ENCODE measurements around the gene CNTN2.

The CNTN2 gene, protein sequence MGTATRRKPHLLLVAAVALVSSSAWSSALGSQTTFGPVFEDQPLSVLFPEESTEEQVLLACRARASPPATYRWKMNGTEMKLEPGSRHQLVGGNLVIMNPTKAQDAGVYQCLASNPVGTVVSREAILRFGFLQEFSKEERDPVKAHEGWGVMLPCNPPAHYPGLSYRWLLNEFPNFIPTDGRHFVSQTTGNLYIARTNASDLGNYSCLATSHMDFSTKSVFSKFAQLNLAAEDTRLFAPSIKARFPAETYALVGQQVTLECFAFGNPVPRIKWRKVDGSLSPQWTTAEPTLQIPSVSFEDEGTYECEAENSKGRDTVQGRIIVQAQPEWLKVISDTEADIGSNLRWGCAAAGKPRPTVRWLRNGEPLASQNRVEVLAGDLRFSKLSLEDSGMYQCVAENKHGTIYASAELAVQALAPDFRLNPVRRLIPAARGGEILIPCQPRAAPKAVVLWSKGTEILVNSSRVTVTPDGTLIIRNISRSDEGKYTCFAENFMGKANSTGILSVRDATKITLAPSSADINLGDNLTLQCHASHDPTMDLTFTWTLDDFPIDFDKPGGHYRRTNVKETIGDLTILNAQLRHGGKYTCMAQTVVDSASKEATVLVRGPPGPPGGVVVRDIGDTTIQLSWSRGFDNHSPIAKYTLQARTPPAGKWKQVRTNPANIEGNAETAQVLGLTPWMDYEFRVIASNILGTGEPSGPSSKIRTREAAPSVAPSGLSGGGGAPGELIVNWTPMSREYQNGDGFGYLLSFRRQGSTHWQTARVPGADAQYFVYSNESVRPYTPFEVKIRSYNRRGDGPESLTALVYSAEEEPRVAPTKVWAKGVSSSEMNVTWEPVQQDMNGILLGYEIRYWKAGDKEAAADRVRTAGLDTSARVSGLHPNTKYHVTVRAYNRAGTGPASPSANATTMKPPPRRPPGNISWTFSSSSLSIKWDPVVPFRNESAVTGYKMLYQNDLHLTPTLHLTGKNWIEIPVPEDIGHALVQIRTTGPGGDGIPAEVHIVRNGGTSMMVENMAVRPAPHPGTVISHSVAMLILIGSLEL

GRCh38 chr1:205042911-205043806 lies at the start of gene CNTN2:
Gene CNTN2, plus strand, starts transcription at chr1:205043212. Its CDS starts 9,974 bp downstream, at chr1:205053186.
- DNase-seq (ENCODE audit: low read depth in 2 of 2): no peak

DNA sequence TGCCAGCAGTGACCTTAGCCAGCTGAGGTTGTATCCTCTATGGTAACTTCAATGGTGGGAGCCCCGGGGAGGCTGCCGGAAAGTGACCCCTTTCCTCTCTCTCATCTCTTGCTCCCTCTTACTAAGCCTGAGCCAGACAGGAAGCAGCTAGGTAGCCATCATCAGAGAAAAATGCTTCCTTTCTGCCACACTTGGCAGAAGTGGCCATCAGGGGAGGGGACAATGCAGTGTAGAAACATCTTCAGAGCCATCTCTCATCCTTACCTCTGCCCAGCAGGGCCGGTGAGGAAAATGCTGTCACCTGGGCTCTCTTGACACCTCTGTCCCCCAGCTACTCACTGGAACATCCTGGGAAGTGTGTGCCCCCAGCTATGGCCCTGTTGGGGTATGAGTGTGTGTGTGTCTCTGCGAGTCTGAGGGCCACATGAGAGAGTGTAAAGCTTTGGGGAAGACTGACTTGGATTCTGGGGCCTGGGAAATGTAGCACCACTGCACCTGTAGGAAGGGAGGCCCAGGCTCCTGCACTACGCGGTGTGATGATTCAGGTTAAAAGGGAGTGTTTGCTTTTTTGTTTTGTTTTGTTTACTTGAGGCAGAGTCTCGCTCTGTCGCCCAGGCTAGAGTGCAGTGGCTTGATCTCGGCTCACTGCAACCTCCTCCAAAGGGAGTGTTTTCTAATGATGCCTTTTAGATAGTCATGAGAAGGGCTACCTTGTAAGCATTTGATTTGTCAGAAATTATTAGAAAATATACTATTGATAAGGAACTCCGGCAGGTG lies 48.7 kb upstream of the CNTN2 start:
- DNase-seq (ENCODE audit: low read depth in 2 of 2): no peak

DNA sequence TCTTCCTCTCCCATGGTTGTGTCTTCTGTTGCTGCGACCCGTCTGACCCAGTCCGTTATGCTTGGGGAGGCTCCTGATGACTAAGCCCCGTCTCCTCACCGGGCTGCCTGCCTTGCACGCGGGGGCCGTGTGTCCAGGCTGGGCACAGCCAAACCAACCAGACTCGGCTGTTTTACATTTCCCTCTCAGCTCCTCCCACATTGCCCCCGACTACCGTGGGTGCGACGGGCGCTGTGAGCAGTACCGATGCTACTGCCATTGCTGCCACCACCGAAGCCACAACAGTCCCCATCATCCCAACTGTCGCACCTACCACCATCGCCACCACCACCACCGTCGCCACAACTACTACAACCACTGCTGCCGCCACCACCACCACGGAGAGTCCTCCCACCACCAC lies 46.0 kb upstream of the CNTN2 start:
- DNase-seq (ENCODE audit: low read depth in 2 of 2): no peak

DNA sequence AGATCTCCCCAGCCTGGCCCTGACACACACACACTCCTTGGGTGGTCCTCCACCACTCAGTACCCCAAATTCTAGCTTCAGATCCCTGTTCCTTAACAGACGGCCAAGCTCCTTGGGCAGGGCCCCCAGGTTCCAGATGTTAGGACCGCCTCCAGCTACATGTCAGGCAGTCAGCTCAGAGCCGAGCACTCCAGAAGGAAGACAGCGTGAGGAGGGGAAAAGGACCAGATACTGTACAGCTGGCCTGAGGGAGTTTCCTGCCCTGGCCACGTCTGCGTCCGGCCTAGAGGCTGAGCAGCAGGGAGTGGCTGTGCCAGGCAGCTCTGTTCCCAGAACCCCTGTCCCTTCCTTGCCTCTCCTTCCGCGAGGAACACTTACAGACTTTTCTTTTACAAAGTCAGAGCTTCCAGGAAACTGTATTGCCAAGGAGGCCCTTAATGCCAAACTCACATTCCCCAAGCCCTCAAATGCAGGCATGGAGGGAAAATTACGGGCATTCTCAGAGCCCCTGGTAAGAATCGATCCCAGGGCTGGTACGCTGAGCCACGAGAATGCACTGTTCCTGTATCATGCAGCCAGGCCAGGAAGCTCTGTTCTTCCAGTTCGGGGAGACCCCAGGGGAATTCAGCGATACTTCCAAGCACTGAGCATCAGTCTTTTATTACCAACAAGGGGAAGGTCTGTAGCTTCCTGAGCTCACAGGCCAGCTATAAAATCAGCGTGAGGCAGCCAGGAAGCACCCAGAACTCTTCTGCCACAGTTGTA lies 45.2 kb upstream of the CNTN2 start:
- DNase-seq (ENCODE audit: low read depth in 2 of 2): no peak

DNA sequence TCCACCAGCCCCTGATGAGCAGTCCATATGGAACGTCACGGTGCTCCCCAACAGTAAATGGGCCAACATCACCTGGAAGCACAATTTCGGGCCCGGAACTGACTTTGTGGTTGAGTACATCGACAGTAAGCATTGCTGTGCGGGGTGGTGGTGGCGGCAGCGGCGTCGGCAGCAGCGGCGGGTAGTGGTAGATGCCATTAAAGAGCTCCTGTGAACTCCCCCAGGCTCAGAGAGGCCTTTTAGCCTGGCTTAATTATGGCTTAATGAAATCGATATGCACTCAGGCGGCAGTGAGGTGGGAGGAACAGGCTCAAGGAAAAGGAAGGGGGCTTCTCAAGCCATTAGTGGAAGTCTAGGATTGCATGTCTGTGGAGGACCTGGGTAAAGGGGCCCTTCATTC lies 41.9 kb upstream of the CNTN2 start:
- no peak for DNase-seq (ENCODE audit: low read depth in 2 of 2)

DNA sequence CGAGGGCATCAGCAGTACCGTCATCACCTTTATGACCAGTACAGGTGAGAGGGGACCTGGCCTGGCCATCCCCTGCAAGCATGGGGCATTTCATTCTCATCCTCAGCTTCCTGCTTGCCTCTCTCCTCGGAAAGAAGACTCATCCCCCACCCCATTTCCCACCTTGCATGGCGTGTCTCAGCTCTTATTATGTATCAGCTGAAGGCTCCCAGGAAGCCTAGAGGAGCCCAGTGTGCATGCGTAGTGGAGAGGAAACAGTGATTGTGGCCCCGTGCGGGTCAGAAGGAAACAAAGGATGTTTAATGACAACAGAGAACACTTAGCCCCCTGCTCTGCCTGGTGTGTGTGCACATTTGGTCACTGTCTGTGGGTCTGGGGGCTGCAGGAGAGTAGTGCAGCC lies 40.3 kb upstream of the CNTN2 start:
- DNase-seq (ENCODE audit: low read depth in 2 of 2): no peak

DNA sequence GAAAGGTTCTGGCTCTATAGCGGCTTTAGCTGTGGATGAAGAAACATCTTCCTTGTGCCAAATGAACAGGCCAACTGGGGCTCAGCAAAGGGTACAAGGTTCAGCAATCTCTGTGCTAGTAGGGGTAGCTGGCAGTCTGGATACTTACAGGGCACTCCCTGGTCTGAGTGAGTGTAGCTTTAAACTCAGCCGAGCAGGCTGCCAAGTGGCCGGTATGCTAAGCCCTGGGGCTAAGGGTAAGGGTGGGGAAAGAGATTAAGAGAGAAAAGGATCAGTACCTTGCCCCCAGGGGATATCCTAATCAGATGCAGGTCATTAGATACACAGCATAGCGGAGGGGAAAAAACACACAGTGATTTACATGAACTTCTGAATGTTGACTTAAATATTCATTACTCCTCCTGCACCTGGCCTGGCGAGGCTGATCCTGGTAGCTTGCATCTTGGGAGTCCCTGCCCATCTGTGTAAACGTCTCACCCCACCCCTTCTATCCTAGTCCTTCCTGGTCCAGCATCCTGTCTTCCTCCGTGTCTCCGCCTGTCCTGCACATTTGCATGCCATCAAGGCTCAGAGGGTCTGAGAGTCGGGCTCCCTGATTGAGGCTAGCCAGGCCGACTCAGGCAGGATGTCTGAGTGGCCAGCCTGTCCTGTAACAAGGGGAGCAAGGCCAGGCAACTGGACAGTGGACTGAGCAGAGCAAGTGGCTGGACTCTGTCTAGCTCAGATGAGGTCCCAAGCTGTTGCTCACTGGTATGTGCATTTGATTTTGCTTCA lies 39.5 kb upstream of the CNTN2 start:
- no peak for DNase-seq (ENCODE audit: low read depth in 2 of 2)

GRCh38 chr1:205004351-205004750 lies 38.7 kb upstream of the CNTN2 start:
- DNase-seq (ENCODE audit: low read depth in 2 of 2): no peak

DNA sequence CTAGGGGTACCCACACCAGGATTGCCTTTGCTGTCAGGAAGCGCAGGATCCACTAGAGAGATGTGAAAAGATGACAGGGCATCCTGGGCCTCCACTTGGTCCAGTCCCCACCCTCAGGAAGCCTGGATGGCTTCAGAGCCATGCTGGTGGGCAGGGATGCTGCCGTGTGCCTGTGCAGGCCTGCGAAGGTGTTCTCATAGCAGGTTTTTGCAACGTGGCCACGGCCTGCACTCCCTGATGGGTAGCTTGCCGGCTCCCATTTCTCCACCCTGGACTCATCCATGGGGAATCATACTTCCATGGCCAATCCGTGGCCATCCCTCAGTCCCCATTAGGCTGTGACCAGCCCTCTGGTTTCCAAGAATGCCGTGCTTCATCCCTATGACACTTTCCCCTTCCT lies 34.1 kb upstream of the CNTN2 start:
- no peak for DNase-seq (ENCODE audit: low read depth in 2 of 2)

DNA sequence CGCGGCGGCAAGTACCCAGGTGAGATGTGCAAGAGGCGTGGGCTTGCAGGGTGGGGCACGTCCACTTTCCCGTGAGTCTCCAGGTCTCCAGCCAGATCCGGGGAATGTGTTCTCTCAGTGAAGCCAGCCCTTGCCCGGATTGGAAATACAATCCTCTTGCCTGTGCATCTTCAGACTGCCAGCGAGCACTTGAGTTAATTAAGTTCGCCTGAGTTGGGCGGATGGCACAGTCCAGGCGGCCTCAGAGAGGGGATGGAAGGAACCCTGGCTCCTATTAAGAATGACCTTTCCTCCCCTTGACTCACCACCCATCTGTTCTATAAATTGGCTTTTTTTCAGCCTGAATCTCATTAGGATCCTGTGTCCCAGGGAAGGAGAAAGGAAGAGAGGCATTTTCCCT lies 33.3 kb upstream of the CNTN2 start:
- DNase-seq (ENCODE audit: low read depth in 2 of 2): no peak

GRCh38 chr1:205012391-205013140 lies 30.4 kb upstream of the CNTN2 start:
- no peak for DNase-seq (ENCODE audit: low read depth in 2 of 2)

DNA sequence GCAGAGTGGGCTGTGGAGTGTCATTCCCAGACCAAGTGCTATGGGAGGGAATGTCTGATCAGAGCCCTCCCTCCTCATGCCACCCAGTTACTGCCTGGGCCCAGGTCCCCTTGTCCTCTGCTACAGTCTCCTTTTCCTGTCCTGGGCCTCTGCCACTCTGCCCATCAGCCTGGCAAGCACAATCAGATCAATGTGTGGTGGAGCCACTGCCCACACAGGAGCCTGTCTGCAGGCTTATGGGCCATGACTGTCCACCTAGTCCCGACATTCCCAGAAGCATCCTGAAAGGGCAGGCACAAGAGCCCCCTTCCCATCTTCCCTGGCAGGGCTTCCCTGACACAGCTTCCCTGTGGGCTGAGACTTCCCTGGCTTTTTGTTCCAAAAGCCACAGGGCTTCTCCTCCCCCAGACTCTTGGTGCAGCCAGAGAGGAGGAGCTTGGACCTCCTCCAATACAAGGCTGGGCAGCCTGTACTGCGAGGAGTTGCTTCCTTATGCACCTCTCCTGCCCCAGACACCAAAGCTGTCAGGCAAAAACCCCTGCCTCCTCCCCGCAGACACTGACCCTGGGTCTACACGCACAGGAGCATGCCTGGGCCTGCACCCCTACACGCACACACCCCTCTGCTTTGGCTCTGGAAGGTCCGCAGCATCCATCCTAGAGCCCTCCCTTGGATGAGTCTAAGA lies 29.2 kb upstream of the CNTN2 start:
- no peak for DNase-seq (ENCODE audit: low read depth in 2 of 2)

DNA sequence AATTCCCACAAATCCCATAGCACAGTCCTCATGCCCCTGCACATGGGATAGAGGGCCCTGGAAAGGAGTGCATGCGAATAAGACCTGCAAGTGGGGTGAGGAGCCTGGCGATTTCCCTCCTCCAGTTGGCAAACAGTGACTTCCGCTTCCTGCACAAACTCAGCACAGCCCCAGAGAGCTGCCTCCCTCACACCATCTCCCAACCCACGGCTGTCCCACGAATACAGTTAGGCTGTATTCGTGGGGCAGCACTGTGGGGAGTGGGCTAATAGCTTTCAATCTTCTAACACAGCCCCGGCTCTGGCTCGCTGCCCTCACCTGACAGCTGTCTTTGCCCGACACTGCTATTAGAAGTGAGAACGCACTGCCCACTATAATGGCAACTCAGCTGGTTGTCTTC lies 28.2 kb upstream of the CNTN2 start:
- no peak for DNase-seq (ENCODE audit: low read depth in 2 of 2)

GRCh38 chr1:205015241-205015640 lies 27.8 kb upstream of the CNTN2 start:
- no peak for DNase-seq (ENCODE audit: low read depth in 2 of 2)

- DNase-seq (ENCODE audit: low read depth in 2 of 2): no peak
Observed at GRCh38 chr1:205016075-205016474, 26.9 kb upstream of the CNTN2 start.

GRCh38 chr1:205016584-205016983 lies 26.4 kb upstream of the CNTN2 start:
- DNase-seq (ENCODE audit: low read depth in 2 of 2): no peak

DNA sequence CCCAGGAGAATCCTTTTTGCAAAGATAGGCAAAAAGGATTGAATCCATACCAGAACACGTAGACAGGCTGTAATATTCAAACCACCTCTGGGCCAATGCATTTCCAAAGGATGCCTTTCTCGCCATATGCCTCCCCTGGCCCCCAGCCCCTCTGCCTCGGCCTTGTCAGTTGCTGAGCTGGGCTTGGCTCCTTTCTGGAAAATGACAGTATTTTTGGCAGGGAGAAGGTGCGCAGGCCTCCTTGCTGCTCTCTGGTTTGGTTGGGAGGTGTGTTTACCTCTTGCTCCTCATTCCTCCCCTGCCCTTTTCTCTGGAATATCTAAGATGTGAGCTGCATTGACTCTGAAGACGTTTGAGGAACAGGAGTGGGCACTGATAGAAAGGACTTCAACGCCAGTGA lies 26.0 kb upstream of the CNTN2 start:
- DNase-seq (ENCODE audit: low read depth in 2 of 2): no peak

GRCh38 chr1:205017766-205018165 lies 25.2 kb upstream of the CNTN2 start:
- no peak for DNase-seq (ENCODE audit: low read depth in 2 of 2)
